ENCODE results near the gene PRR12. TPM values are rescaled to one million over a fixed set of nuclear protein-coding genes. Genes with fewer than 3 reads are reported as not detected.

The PRR12 gene
- total and polyA plus RNA-seq, 2 donors (not counting 1 experiment from before 2014, with no cell fraction given): 0.40 to 2.1 TPM

DNA sequence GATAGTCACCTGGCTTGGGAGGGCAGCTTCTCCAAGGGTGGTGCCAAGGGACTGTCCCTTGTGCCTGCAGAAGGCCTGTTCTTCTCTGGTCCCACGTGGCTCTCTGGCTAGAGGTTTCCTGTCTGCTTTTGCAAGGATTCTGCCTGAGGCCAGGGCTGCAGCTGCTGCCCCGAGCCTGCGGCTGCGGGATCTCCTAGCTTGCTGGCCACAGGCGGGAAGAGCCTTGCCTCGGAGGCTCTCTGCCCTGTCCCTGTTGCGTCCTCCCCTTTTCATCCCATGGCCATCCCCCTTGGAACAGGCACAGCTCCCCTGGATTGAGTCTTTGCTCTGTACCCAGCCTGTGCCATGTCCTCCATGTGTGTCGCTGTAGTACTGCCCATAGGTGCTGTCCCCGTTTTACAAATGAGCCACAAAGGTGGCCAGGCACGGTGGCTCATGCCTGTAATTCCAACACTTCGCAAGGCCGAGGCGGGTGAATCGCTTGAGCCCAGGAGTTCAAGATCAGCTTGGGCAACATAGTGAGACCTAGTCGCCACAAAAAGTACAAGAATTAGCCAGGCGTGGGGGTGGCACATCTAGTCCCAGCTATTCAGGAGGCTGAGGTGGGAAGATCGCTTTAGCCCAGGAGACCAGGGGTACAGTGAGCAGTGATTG lies 65.6 kb downstream of the PRR12 start:
- H2AFZ ChIP-seq (ENCODE audit: low read length): no peak overlapping the region
- no peak overlapping the region for H3K4me3 ChIP-seq (replicated peaks in 1 of 4; ENCODE audit: control extremely low read depth in 1 of 4, insufficient read depth in 1 of 4, low read depth in 3 of 4, low read length in 4 of 4)
- no peaks in the 10 kb centered on the region for H3K27me3 ChIP-seq (ENCODE audit: control insufficient read depth, insufficient read depth, low read length)
- no peaks in the 10 kb centered on the region for H3K9me3 ChIP-seq (ENCODE audit: control insufficient read depth, insufficient read depth, low read depth, low read length)
- no peaks in the 10 kb centered on the region for H3K79me2 ChIP-seq (ENCODE audit: control insufficient read depth, insufficient read depth, low read length)
- no peaks in the 10 kb centered on the region for H3K4me1 ChIP-seq (ENCODE audit: control insufficient read depth, extremely low read depth, insufficient read depth, low read length)
- TF ChIP-seq, protein P1, sequence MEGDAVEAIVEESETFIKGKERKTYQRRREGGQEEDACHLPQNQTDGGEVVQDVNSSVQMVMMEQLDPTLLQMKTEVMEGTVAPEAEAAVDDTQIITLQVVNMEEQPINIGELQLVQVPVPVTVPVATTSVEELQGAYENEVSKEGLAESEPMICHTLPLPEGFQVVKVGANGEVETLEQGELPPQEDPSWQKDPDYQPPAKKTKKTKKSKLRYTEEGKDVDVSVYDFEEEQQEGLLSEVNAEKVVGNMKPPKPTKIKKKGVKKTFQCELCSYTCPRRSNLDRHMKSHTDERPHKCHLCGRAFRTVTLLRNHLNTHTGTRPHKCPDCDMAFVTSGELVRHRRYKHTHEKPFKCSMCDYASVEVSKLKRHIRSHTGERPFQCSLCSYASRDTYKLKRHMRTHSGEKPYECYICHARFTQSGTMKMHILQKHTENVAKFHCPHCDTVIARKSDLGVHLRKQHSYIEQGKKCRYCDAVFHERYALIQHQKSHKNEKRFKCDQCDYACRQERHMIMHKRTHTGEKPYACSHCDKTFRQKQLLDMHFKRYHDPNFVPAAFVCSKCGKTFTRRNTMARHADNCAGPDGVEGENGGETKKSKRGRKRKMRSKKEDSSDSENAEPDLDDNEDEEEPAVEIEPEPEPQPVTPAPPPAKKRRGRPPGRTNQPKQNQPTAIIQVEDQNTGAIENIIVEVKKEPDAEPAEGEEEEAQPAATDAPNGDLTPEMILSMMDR (conservative IDR thresholded peaks at IDR 0.05 in 1 of 2, IDR thresholded peaks at IDR 0.05 in 1 of 2; ENCODE audit: low read depth in 1 of 2, low read length in 2 of 2): no peak
- H3K27ac ChIP-seq (ENCODE audit: insufficient read depth, low read length): no peak overlapping the region
- no peak overlapping the region for H3K9ac ChIP-seq (ENCODE audit: insufficient read depth, low read length)
- no peaks in the 10 kb centered on the region for H4K20me1 ChIP-seq (ENCODE audit: control insufficient read depth, extremely low read depth, insufficient read depth, low read length)
- DNase-seq (ENCODE audit: low read depth in 2 of 2): no peak
- H3K4me2 ChIP-seq (ENCODE audit: extremely low read depth, insufficient read depth, low read length): no peak overlapping the region
- peaks cover 56% of the 10 kb centered on the region for H3K36me3 ChIP-seq (ENCODE audit: control insufficient read depth, insufficient read depth, low read length)

DNA sequence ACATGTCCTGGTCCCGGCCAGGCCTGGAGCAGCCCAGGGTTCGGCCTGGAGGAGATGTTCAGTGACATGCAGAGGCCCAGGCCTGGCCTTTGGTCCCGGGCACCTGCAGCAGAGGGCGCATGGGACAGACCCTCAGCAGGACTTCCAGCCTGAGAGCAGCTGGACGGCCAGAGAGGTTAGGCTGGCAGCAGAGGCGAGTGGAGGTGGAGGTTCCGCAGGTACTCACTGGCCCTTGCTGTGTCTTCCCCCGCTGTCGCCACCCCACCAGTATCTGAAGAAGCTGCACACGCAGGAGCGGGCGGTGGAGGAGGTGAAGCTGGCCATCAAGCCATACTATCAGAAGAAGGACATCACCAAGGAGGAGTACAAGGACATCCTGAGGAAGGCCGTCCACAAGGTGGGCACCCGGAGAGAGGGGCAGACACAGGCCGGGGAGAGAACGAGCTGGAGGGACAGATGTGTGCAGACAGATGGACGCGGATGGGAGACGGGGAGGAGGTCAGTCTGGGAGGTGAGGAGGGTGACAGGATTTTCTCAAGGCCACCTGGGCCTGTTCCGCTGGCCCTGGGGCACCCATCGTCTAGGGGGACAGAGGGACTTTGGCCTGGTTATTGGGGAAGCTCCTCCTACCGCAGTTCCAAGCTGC lies 66.6 kb downstream of the PRR12 start:
- no peak for TF ChIP-seq EZH2 (IDR thresholded peaks at IDR 0.05; ENCODE audit: low read length, missing control alignments)
- TF ChIP-seq, protein P1 (conservative IDR thresholded peaks at IDR 0.05 in 1 of 2, IDR thresholded peaks at IDR 0.05 in 1 of 2; ENCODE audit: low read depth in 1 of 2, low read length in 2 of 2): no peak
- Histone ChIP-seq H3K4me3 (replicated peaks in 1 of 4; ENCODE audit: control extremely low read depth in 1 of 4, insufficient read depth in 1 of 4, low read depth in 3 of 4, low read length in 4 of 4) (no peak overlapping the region), H3K27me3 (ENCODE audit: control insufficient read depth, insufficient read depth, low read length) (no peaks in the 10 kb centered on the region), H4K20me1 (ENCODE audit: control insufficient read depth, extremely low read depth, insufficient read depth, low read length) (no peaks in the 10 kb centered on the region), H3K9ac (ENCODE audit: insufficient read depth, low read length) (no peak overlapping the region), H3K9me3 (ENCODE audit: control insufficient read depth, insufficient read depth, low read depth, low read length) (no peaks in the 10 kb centered on the region), H2AFZ (ENCODE audit: low read length) (no peak overlapping the region), H3K79me2 (ENCODE audit: control insufficient read depth, insufficient read depth, low read length) (no peaks in the 10 kb centered on the region), H3K4me1 (ENCODE audit: control insufficient read depth, extremely low read depth, insufficient read depth, low read length) (no peaks in the 10 kb centered on the region), H3K4me2 (ENCODE audit: extremely low read depth, insufficient read depth, low read length) (no peak overlapping the region), H3K27ac (ENCODE audit: insufficient read depth, low read length) (no peak overlapping the region), H3K36me3 (ENCODE audit: control insufficient read depth, insufficient read depth, low read length) (peaks cover 57% of the 10 kb centered on the region)
- DNase-seq (ENCODE audit: low read depth in 2 of 2): no peak

DNA sequence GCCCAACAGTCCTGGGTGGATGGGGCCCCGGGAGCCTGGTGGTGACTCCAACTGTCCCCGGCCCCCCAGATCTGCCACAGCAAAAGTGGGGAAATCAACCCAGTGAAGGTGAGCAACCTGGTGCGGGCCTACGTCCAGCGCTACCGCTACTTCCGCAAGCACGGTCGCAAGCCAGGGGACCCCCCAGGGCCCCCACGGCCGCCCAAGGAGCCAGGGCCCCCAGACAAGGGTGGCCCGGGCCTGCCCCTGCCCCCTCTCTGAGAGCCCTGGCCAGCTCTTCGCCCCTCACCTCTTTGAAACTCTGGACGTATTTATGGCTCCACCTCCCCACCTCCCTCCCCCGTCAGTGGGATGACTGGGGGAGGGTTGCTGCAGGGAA lies 67.1 kb downstream of the PRR12 start:
- Histone ChIP-seq H3K27me3 (ENCODE audit: control insufficient read depth, insufficient read depth, low read length) (no peaks in the 10 kb centered on the region), H3K4me3 (replicated peaks in 1 of 4; ENCODE audit: control extremely low read depth in 1 of 4, insufficient read depth in 1 of 4, low read depth in 3 of 4, low read length in 4 of 4) (no peak overlapping the region), H3K4me2 (ENCODE audit: extremely low read depth, insufficient read depth, low read length) (no peak overlapping the region), H3K4me1 (ENCODE audit: control insufficient read depth, extremely low read depth, insufficient read depth, low read length) (no peaks in the 10 kb centered on the region), H3K9ac (ENCODE audit: insufficient read depth, low read length) (no peak overlapping the region), H3K79me2 (ENCODE audit: control insufficient read depth, insufficient read depth, low read length) (no peaks in the 10 kb centered on the region), H3K9me3 (ENCODE audit: control insufficient read depth, insufficient read depth, low read depth, low read length) (no peaks in the 10 kb centered on the region), H2AFZ (ENCODE audit: low read length) (no peak overlapping the region), H3K36me3 (ENCODE audit: control insufficient read depth, insufficient read depth, low read length) (peaks cover 56% of the 10 kb centered on the region), H3K27ac (ENCODE audit: insufficient read depth, low read length) (no peak overlapping the region), H4K20me1 (ENCODE audit: control insufficient read depth, extremely low read depth, insufficient read depth, low read length) (no peaks in the 10 kb centered on the region)
- no peak for DNase-seq (ENCODE audit: low read depth in 2 of 2)
- TF ChIP-seq, protein P1 (conservative IDR thresholded peaks at IDR 0.05 in 1 of 2, IDR thresholded peaks at IDR 0.05 in 1 of 2; ENCODE audit: low read depth in 1 of 2, low read length in 2 of 2): no peak
- no peak for TF ChIP-seq EZH2 (IDR thresholded peaks at IDR 0.05; ENCODE audit: low read length, missing control alignments)
